ENCODE results near the gene MTX2. TPM values are rescaled to one million over a fixed set of nuclear protein-coding genes. Genes with fewer than 3 reads are reported as not detected.
"Not testable (repeated sequence)": the region's sequence is repeated elsewhere in the genome, so short reads cannot be mapped to it uniquely, and the experiment has no call there.

The MTX2 gene
- total RNA-seq, 2 donors from 2014 or later = 37.1 to 41.9 TPM

DNA sequence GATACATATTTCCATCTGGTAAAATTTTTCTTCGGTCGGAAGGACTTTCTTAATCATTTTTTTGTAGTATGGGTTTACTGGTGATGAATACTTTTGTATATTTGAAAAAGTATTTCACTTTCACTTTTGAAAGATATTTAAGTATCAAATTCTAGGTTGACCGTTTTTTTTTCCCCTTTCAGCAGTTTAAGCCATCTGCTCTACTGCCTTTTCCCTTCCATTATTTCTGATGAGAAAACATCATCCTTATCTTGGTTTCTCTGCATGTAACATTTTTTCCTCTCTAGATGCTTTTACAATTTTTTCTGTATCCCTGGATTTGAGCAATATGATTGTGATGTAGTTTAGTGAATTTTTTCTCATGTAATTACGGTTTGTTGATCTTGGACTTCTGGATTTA lies 87.0 kb downstream of the MTX2 start:
- DNase-seq = no peak
- intact Hi-C loops (cut with DNase I) = no loop called here
- ATAC-seq = no peak

GRCh38 chr2:176364273-176364977 lies 95.2 kb downstream of the MTX2 start:
- no peak for DNase-seq
- ATAC-seq = no peak
- intact Hi-C loops (cut with DNase I) = no loop called here

DNA sequence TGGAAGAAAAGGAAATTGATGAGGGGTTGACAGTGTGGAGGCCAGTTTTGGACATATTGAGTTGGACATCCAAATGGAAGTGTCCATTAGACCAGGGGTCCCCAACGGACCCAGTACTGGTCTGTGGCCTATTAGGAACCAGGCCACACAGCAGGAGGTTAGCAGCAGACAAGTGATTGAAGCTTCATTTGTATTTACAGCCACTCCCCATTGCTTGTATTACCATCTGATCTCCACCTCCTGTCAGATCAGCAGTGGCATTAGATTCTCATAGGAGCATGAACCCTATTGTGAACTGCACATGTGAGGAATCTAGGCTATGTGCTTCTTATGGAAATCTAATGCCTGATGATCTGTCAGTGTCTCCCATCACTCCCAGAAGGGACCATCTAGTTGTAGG lies 99.1 kb downstream of the MTX2 start:
- ATAC-seq (no peak), DNase-seq (no peak)
- intact Hi-C loops (cut with DNase I) = no loop called here

DNA sequence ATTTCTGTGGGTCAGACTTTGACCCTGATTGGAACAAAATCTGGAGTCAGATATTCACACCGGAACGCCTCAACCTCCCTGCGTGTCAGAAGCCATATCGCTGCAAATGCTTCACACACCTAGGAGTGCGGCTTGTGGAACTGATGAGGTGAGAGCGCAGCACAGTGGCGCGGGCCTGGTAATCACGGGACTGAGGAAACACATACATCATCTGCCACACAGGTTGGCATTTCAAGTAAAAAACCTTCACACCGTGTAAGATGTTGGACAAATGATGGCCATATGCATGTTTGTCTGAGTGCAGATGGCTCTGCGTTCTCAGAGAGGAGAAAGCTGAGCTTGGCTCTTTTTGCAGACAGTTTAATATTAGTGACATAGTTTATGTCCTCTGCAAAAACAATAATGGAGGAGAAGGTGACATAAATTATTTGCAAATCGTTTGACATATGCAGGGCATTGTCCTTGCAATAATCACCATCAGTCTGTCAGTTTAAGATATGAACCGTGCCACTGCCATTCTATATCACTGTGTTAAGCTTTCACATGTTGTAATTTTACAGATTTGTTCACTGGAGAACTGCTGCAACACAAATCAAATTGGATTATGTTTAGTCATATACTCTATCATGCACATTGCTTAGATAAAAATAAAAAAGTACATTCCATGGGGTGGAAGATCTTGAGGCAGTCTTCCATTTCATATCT lies 101.4 kb downstream of the MTX2 start:
- intact Hi-C loops (cut with DNase I) = no loop called here
- no peak for DNase-seq
- no peak for ATAC-seq

DNA sequence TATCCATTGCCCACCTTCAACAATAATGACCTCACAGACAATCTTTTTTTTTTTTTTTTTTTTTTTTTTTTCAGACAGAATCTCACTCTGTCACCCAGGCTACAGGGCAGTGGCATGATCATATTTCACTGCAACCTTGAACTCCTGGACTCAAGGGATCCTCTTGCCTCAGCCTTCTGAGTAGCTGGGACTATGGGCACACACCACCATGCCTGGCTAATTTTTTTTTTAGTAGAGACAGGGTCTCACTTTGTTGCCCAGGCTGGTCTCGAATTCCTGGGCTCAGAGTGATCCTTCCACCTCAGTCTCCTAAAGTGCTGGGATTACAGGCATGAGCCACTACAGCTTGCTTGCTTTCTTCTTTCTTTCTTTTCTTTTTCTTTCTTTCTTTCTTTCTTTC lies 103.9 kb downstream of the MTX2 start:
- ATAC-seq; intact Hi-C loops (cut with DNase I); DNase-seq: not testable (repeated sequence)

DNA sequence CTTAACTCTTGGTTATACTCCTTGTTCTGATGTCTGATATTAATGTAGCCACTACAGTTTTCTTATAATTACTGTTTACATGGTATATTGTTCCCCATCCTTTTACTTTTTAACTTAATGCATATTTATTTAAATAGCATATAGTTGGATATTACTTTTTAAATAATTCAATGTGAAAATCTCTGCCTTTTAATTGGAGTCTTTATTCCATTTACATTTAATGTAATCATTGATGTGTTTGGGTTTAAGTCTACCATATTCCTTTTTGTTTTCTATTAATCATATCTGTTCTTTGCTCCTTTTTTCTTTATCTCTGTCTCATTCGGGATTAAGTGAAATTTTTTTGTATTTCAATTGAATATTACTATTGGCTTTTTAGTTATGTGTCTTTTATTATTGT lies 109.1 kb downstream of the MTX2 start:
- no peak for ATAC-seq
- no peak for DNase-seq
- intact Hi-C loops (cut with DNase I) = no loop called here

DNA sequence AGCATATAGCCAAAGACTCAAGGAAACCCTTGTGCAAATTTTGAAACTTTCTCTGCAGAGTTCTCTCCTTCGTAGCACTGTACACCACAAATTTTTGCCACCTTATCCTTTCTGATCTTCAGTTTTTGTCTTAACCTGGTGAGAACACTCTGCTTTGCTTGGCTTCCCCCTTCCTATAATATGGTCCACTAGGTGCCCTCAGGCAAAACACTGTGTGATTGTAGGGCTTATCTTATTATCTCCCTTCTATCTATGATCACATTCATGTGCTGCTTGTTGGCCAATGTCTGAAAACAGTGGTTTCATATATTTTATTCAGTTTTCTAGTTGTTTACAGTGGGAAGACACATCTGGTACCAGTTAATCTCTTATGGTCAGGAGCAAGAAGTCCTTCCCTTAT lies 111.1 kb downstream of the MTX2 start:
- no peak for DNase-seq
- intact Hi-C loops (cut with DNase I) = no loop called here
- ATAC-seq = no peak

GRCh38 chr2:176383100-176383499 lies 113.9 kb downstream of the MTX2 start:
- intact Hi-C loops (cut with DNase I) = no loop called here
- ATAC-seq (no peak), DNase-seq (no peak)

DNA sequence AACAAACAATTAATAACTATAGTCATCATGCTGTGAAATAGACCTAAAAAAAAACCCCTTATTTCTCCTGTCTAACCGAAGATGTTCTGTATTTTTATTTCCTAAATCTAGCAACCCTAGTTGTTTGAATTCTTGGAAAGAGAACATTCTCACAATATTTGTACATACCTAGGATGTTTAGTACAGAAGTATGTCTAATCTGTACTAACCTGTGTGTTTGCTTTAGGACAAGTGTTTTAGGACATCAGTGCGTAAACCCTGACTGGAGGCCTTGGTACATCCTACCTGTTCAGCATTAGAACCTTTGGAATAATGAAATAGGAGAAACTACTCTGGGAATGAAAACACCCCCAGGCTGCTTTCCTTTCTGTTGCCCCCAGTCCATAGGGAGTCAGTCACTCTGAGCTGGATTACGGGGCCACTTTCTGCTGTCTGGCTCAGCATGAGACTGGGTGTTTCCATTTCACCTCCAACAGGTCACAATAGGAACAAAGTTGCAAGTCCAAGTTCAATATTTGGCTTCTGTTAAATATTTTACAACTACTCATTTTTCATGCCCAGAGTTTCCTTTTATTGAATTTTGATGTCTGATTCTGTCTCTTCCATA lies 114.7 kb downstream of the MTX2 start:
- intact Hi-C loops (cut with DNase I) = no loop called here
- no peak for DNase-seq
- ATAC-seq = no peak

- intact Hi-C loops (cut with DNase I) = no loop called here
- DNase-seq = no peak
- no peak for ATAC-seq
Measured at GRCh38 chr2:176385219-176385759, 116.0 kb downstream of the MTX2 start.

DNA sequence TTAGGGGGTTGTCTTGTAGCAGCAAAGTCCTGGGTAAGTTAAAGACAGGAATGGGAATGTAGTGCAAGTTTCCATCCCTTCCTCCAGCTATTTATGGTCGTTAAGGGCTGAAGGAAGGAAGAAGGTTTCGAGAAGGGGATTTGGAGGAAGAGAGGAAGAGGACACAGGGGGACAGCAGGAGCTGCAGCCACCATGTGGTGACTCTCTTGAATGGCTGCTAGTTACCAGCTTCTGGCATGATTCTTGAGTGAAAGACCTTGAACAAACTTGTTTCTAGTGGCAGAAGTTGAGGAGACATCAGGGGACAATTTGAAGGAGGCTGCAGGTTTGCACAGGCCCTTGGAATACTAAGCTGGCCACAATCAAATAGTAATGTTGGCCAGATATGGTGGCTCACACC lies 116.6 kb downstream of the MTX2 start:
- no peak for DNase-seq
- intact Hi-C loops (cut with DNase I) = no loop called here
- no peak for ATAC-seq

Other genes with a start within 250 kb of the MTX2 start
- gene EVX2, start 185.5 kb upstream of the MTX2 start, total RNA-seq = not detected
- not detected for gene HOXD13, start 176.7 kb upstream of the MTX2 start, total RNA-seq
- not detected for gene HOXD12, start 169.6 kb upstream of the MTX2 start, total RNA-seq
- gene HOXD11, start 162.2 kb upstream of the MTX2 start, total RNA-seq = not detected
- not detected for gene HOXD10, start 152.7 kb upstream of the MTX2 start, total RNA-seq
- under 1 TPM; 0.13 to 0.27 TPM for gene HOXD9, start 146.7 kb upstream of the MTX2 start, total RNA-seq
- 1 to 10 TPM; 1.2 to 1.3 TPM for gene HOXD8, start 139.7 kb upstream of the MTX2 start, total RNA-seq
- gene HOXD4, start 117.9 kb upstream of the MTX2 start, total RNA-seq = under 1 TPM; 0.29 to 0.53 TPM
- gene HOXD3, start 112.1 kb upstream of the MTX2 start, total RNA-seq = 1 to 10 TPM in 1 of 2 donors, under 1 TPM in 1; 0.73 to 1.1 TPM
- gene HOXD1, start 80.8 kb upstream of the MTX2 start, total RNA-seq = under 1 TPM in 1 of 2 donors, not detected in 1; 0.21 TPM

Data from left cardiac atrium (tissue), 4 donors.